GM06990 (cell line): ENCODE results near the gene RAI2.

Experiments
- DNase-seq: peaks from one replicate; pipeline ENCODE4 v3.0.0-alpha.2; 2011; ENCODE audit not compliant: insufficient read length; ENCODE audit errors: extremely low read depth
- H3K27me3 ChIP-seq: replicated peaks from 2 replicates; pipeline ENCODE4 v1.6.0; 2011; ENCODE audit warnings: low read length; ENCODE audit not compliant: control insufficient read depth, insufficient read depth
- H3K36me3 ChIP-seq: 2 replicates; pipeline ENCODE4 v1.5.1; 2011; ENCODE audit warnings: low read length; ENCODE audit not compliant: control insufficient read depth, insufficient read depth
- H3K4me3 ChIP-seq: replicated peaks from 2 replicates; pipeline ENCODE4 v1.5.1; 2011; ENCODE audit warnings: low read depth, mild to moderate bottlenecking, control low read depth, low read length
- TF ChIP-seq, protein P1 (sequence below): IDR thresholded peaks from 2 replicates; pipeline ENCODE4 v1.5.1; 2011; ENCODE audit warnings: low read length, control low read depth, mild to moderate bottlenecking, inconsistent platforms; ENCODE audit not compliant: insufficient read depth, poor library complexity, severe bottlenecking

The RAI2 gene

DNA sequence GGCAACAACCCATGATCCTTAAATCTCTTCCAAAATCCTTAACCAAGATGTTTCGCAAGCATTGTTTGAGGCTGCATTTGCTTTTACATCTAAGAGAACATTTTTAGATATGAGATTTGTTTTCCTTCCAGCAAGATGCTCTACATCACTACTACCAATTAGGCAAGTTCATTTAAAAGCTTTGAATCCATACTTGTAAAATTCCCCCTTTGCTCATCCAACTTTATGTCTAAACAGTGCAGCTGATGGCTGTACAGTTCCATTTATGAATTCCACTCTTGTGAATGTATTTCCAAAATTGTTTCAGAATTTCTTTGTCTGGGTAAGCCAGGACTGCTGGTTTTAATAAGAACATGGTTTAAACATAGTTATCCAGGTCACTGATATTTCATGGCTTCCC lies 31.5 kb downstream of the RAI2 start:
- TF ChIP-seq, protein P1, sequence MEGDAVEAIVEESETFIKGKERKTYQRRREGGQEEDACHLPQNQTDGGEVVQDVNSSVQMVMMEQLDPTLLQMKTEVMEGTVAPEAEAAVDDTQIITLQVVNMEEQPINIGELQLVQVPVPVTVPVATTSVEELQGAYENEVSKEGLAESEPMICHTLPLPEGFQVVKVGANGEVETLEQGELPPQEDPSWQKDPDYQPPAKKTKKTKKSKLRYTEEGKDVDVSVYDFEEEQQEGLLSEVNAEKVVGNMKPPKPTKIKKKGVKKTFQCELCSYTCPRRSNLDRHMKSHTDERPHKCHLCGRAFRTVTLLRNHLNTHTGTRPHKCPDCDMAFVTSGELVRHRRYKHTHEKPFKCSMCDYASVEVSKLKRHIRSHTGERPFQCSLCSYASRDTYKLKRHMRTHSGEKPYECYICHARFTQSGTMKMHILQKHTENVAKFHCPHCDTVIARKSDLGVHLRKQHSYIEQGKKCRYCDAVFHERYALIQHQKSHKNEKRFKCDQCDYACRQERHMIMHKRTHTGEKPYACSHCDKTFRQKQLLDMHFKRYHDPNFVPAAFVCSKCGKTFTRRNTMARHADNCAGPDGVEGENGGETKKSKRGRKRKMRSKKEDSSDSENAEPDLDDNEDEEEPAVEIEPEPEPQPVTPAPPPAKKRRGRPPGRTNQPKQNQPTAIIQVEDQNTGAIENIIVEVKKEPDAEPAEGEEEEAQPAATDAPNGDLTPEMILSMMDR = no peak
- DNase-seq = no peak
- Histone ChIP-seq H3K36me3 (no peaks in the 10 kb centered on the region), H3K4me3 (no peak overlapping the region), H3K27me3 (no peaks in the 10 kb centered on the region; the same call in 1 of the 2 replicates)

DNA sequence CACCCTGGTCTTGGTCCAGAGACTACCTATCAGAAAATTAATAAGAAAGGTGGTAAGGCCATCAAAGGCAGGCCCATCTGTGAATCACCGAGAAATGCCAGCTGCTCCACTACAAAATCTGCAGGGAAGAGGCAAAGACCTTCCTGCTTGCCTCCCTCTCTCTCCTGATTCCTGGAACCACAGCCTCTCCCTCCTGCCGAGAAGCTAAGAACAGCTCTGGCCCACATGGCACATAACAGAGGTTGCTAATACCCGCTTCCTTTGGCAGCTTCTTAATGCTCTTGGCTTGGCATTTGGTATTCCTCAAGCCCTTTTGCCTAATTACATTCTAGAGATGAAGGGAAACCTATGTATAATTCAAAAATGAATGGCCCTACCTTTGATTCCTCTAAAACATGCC lies 32.9 kb downstream of the RAI2 start:
- no peak for DNase-seq
- TF ChIP-seq, protein P1 = no peak
- no peaks in the 10 kb centered on the region; the same call in 1 of the 2 replicates for H3K27me3 ChIP-seq
- H3K36me3 ChIP-seq = no peaks in the 10 kb centered on the region
- no peak overlapping the region for H3K4me3 ChIP-seq

DNA sequence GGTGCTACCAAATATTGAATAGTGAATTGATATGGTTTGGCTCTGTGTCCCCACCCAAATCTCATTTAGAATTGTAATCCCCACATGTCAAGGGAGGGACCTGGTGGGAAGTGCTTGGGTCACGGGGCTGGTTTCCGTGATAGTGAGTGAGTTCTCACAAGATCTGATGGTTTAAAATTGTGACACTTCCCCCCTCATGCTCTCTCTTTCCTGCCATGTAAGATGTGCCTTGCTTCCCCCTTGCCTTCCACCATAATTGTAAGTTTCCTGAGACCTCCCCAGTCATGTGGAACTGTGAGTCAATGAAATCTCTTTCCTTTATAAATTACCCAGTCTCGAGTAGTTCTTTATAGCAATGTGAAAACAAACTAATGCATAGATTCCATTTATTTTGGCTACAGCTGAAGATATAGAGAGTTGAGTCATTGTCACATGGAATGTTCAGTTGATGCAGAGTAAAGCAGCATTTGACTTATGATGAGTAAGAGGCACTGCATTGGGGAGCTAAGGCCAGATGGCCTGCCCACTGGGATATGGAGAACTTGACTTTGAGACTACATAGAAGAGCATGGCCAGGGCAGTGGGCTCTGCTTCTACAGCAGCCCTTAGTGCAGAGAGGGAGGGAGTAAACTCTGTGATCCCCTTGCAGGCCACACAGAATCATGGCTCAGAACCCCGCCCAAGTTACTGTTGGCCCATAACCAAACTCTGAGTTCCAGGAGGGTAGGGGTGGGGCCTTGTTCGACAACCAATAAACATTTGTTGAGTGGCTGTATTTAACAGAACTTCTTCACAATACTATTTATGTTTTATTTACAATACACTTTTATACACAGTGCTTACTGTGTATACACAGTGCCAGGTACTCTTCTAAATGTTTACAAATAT lies 34.2 kb downstream of the RAI2 start:
- no peak for DNase-seq
- TF ChIP-seq, protein P1 = no peak
- H3K27me3 ChIP-seq = no peaks in the 10 kb centered on the region
- H3K36me3 ChIP-seq = no peaks in the 10 kb centered on the region
- no peak overlapping the region for H3K4me3 ChIP-seq

DNA sequence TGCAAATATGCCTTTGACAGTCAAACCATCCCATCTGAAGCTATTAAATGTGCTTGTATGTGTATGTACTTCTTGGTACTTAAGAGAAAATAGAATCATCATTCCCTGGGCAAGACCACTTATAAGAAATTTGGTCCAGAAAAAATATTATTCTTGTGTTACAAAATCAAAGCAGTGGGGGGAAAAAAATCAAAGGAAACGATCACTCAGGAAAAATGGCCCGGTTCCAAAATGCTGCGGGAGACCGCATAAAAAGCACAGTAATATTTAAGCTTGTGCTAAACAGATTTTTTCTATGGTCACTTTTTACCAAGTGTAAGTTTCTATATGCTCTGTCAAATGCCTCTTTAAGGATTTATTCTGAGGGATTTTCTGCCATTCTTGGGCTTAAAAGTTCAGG lies 36.1 kb downstream of the RAI2 start:
- H3K27me3 ChIP-seq = no peaks in the 10 kb centered on the region; the same call in 1 of the 2 replicates
- H3K36me3 ChIP-seq = no peaks in the 10 kb centered on the region
- no peak for DNase-seq
- TF ChIP-seq, protein P1 = no peak
- H3K4me3 ChIP-seq = no peak overlapping the region

DNA sequence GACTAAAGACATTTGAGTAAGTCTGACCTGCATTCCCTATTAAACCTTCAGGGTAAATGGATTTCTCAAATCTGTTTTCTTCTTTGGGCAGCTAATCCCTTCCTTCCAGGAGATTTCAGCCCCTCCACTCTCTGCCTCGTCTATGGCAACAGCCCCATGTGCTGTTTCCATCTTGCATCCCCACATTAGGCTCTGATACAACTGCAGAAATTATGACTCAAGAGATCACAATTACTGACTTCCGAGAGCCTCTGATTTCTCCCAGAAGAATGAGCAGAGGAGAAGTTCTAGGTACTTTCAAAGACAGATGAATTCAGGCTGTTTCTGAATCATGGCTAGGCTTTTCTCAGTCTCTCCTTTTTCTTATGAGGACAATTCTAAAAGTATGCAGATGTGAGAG lies 38.7 kb downstream of the RAI2 start:
- TF ChIP-seq, protein P1 = no peak
- no peak for DNase-seq
- no peak overlapping the region for H3K4me3 ChIP-seq
- H3K27me3 ChIP-seq = no peaks in the 10 kb centered on the region; the same call in 1 of the 2 replicates
- H3K36me3 ChIP-seq = no peaks in the 10 kb centered on the region
